PFSK-1 (cell line): ENCODE data around the gene TMEM53.

ENCODE experiments used
- FOXP2 ChIP-seq: optimal IDR thresholded peaks from 2 replicates; pipeline ENCODE3; 2011; ENCODE audit warnings: borderline replicate concordance, control low read depth, inconsistent platforms; ENCODE audit not compliant: insufficient read depth; ENCODE audit errors: extremely low read length, extremely low read depth
- POLR2AphosphoS5 ChIP-seq: IDR thresholded peaks from 2 replicates; pipeline ENCODE4 v1.6.1; 2012; ENCODE audit warnings: low read depth, mild to moderate bottlenecking, control low read depth, low read length, moderate library complexity
- REST ChIP-seq, 2 experiments: IDR thresholded peaks; 2 replicates each; pipeline versions ENCODE4 v1.6.1 to v1.8.0; 2011 to 2012; ENCODE audit warnings: low read depth in 2 of 2, low read length in 2 of 2, control low read depth in 1 of 2, inconsistent platforms in 1 of 2, mild to moderate bottlenecking in 1 of 2, moderate library complexity in 1 of 2; ENCODE audit not compliant: insufficient read depth in 1 of 2
- TAF1 ChIP-seq: IDR thresholded peaks from 2 replicates; pipeline ENCODE4 v1.6.1; 2012; ENCODE audit warnings: low read length, control low read depth, borderline replicate concordance; ENCODE audit not compliant: insufficient read depth

- TF ChIP-seq POLR2AphosphoS5 (no peak), REST (IDR thresholded peaks at IDR 0.05; ENCODE audit: insufficient read depth in 1 of 2, low read depth in 2 of 2, low read length in 2 of 2) (no peak), FOXP2 (no peak), TAF1 (no peak)
These were observed 33.0 kb upstream of the TMEM53 start for GRCh38 chr1:44707112-44707881.
